Fibroblast of lung (primary cell): Measurements from ENCODE around the gene ARHGEF33. TPM values are rescaled to one million over a fixed set of nuclear protein-coding genes. Genes with fewer than 3 reads are reported as not detected.

ENCODE experiments used
- DNase-seq, 2 donors: peaks; one replicate each; pipeline versions ENCODE4 v3.0.0 to v3.0.0-alpha.2; 2010; ENCODE audit warnings: low read depth in 2 of 2
- H2AFZ ChIP-seq: 2 replicates; pipeline ENCODE4 v1.5.1; 2012; ENCODE audit warnings: low read length, control low read depth, inconsistent platforms
- H3K27ac ChIP-seq: 2 replicates; pipeline ENCODE4 v1.5.1; 2011; ENCODE audit warnings: low read length, control low read depth; ENCODE audit not compliant: insufficient read depth
- H3K27me3 ChIP-seq: 2 replicates; pipeline ENCODE4 v1.5.1; 2011; ENCODE audit warnings: mild to moderate bottlenecking, low read length; ENCODE audit not compliant: control insufficient read depth, insufficient read depth
- H3K36me3 ChIP-seq: 2 replicates; pipeline ENCODE4 v1.5.1; 2011; ENCODE audit warnings: low read length; ENCODE audit not compliant: control insufficient read depth, insufficient read depth
- H3K4me1 ChIP-seq: 2 replicates; pipeline ENCODE4 v1.5.1; 2011; ENCODE audit warnings: low read length; ENCODE audit not compliant: control insufficient read depth, insufficient read depth; ENCODE audit errors: extremely low read depth
- H3K4me2 ChIP-seq: 2 replicates; pipeline ENCODE4 v1.5.1; 2011; ENCODE audit warnings: low read length, control low read depth; ENCODE audit not compliant: insufficient read depth; ENCODE audit errors: extremely low read depth
- H3K4me3 ChIP-seq, 4 experiments: fragments of 200-600 bp in 1 of 4; sonication (generic) in 1 of 4; replicated peaks in 1 of 4; 2 replicates each; pipeline ENCODE4 v1.5.1; 2011 to 2016; ENCODE audit warnings: low read length in 4 of 4, low read depth in 3 of 4, mild to moderate bottlenecking in 3 of 4, control low read depth in 2 of 4, inconsistent platforms in 1 of 4, mixed read lengths in 1 of 4; ENCODE audit not compliant: insufficient read depth in 1 of 4; ENCODE audit errors: control extremely low read depth in 1 of 4
- H3K79me2 ChIP-seq: 2 replicates; pipeline ENCODE4 v1.5.1; 2012; ENCODE audit warnings: mild to moderate bottlenecking, low read length, inconsistent platforms; ENCODE audit not compliant: control insufficient read depth, insufficient read depth
- H3K9ac ChIP-seq: 2 replicates; pipeline ENCODE4 v1.5.1; 2011; ENCODE audit warnings: mild to moderate bottlenecking, low read length, control low read depth; ENCODE audit not compliant: insufficient read depth
- H3K9me3 ChIP-seq: 2 replicates; pipeline ENCODE4 v1.5.1; 2012; ENCODE audit warnings: low read depth, low read length; ENCODE audit not compliant: control insufficient read depth, insufficient read depth
- H4K20me1 ChIP-seq: 2 replicates; pipeline ENCODE4 v1.5.1; 2011; ENCODE audit warnings: low read length; ENCODE audit not compliant: control insufficient read depth, insufficient read depth; ENCODE audit errors: extremely low read depth
- EZH2 ChIP-seq: IDR thresholded peaks from 2 replicates; pipeline ENCODE4 v1.5.1; 2012; ENCODE audit warnings: low read length, control low read depth, mild to moderate bottlenecking; ENCODE audit errors: missing control alignments
- polyA minus RNA-seq: library from RNA; depleted of rRNA, polyadenylated mRNA; stranded (reverse); fragments of >200 nt; gene quantifications from 2 replicates; pipeline ENCODE4 v1.2.3, GENCODE V29; 2011; ENCODE audit warnings: low replicate concordance
- polyA plus RNA-seq, 2 donors: library from polyadenylated mRNA; depleted of rRNA in 1 of 2; stranded (reverse) in 1 of 2; unstranded in 1 of 2; fragments of >200 nt; gene quantifications; 2 replicates each; pipeline ENCODE4 v1.2.1, GENCODE V29; 2011 to 2012; ENCODE audit warnings: missing spikeins in 1 of 2
- total RNA-seq: library from RNA; depleted of rRNA; stranded (reverse); fragments of >200 nt; gene quantifications from 2 replicates; pipeline ENCODE4 v1.2.1, GENCODE V29; 2014
- TF ChIP-seq, protein P1 (sequence below), 2 donors: IDR thresholded peaks in 1 of 2; conservative IDR thresholded peaks in 1 of 2; 1 replicate in 1 of 2; 2 replicates in 1 of 2; pipeline ENCODE4 v1.5.1; 2011 to 2012; ENCODE audit warnings: low read length in 2 of 2, control low read depth in 1 of 2, inconsistent platforms in 1 of 2, low read depth in 1 of 2, mild to moderate bottlenecking in 1 of 2

Gene ARHGEF33
- total RNA-seq (0.50 and 1.0 TPM in 2 replicates), polyA plus RNA-seq (0.10 and 0.52 TPM in 2 replicates), polyA minus RNA-seq (not detected in 2 replicates)
- 0.33 and 0.63 TPM in 2 replicates for polyA plus RNA-seq (2012)

GRCh38 chr2:38889575-38889974, at the start of gene ARHGEF33:
Gene ARHGEF33, plus strand, starts transcription at chr2:38889875. Its CDS starts 29,573 bp downstream, at chr2:38919448.
- Histone ChIP-seq H3K4me1 (no peaks in the 10 kb centered on the region), H4K20me1 (no peaks in the 10 kb centered on the region), H3K9me3 (no peaks in the 10 kb centered on the region), H3K27ac (no peak within 1 kb of the TSS), H3K27me3 (no peaks in the 10 kb centered on the region), H3K4me3 (no peak within 1 kb of the TSS), H2AFZ (no peak within 1 kb of the TSS), H3K36me3 (no peaks in the 10 kb centered on the region), H3K4me2 (no peak within 1 kb of the TSS), H3K79me2 (no peaks in the 10 kb centered on the region), H3K9ac (no peak within 1 kb of the TSS)
- no peak for DNase-seq
- no peak for TF ChIP-seq EZH2
- TF ChIP-seq, protein P1, sequence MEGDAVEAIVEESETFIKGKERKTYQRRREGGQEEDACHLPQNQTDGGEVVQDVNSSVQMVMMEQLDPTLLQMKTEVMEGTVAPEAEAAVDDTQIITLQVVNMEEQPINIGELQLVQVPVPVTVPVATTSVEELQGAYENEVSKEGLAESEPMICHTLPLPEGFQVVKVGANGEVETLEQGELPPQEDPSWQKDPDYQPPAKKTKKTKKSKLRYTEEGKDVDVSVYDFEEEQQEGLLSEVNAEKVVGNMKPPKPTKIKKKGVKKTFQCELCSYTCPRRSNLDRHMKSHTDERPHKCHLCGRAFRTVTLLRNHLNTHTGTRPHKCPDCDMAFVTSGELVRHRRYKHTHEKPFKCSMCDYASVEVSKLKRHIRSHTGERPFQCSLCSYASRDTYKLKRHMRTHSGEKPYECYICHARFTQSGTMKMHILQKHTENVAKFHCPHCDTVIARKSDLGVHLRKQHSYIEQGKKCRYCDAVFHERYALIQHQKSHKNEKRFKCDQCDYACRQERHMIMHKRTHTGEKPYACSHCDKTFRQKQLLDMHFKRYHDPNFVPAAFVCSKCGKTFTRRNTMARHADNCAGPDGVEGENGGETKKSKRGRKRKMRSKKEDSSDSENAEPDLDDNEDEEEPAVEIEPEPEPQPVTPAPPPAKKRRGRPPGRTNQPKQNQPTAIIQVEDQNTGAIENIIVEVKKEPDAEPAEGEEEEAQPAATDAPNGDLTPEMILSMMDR (conservative IDR thresholded peaks at IDR 0.05 in 1 of 2, IDR thresholded peaks at IDR 0.05 in 1 of 2; ENCODE audit: low read depth in 1 of 2, low read length in 2 of 2), result no peak

DNA sequence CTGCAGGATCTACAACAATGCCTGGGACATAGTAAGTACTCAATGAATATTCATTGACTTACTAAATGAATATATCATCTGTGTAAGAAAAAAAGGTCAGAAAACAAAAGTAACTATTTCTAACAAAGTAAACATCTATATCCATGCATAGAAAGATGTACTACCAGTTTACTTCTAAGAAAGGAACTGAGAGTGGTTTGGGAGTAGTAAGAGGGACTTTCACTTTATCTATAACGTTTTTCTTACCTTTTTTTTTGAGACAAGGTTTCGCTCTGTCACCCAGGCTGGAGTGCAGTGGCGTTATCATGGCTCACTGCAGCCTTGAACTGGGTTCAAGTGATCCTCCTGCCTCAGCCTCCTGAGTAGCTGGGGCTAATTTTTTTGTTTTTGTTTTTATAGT, 39.6 kb upstream of the ARHGEF33 start:
- H3K9me3 ChIP-seq, result no peaks in the 10 kb centered on the region
- no peaks in the 10 kb centered on the region for H3K27me3 ChIP-seq
- H3K4me1 ChIP-seq, result no peaks in the 10 kb centered on the region
- H3K27ac ChIP-seq, result no peak overlapping the region
- H3K4me2 ChIP-seq, result no peak overlapping the region
- peaks cover 7% of the 10 kb centered on the region for H3K36me3 ChIP-seq
- TF ChIP-seq EZH2, result no peak
- TF ChIP-seq, protein P1 (conservative IDR thresholded peaks at IDR 0.05 in 1 of 2, IDR thresholded peaks at IDR 0.05 in 1 of 2; ENCODE audit: low read depth in 1 of 2, low read length in 2 of 2), result no peak
- H3K4me3 ChIP-seq, result no peak overlapping the region
- H3K9ac ChIP-seq, result no peak overlapping the region
- H3K79me2 ChIP-seq, result no peaks in the 10 kb centered on the region
- no peaks in the 10 kb centered on the region for H4K20me1 ChIP-seq
- no peak overlapping the region for H2AFZ ChIP-seq
- DNase-seq, result no peak

DNA sequence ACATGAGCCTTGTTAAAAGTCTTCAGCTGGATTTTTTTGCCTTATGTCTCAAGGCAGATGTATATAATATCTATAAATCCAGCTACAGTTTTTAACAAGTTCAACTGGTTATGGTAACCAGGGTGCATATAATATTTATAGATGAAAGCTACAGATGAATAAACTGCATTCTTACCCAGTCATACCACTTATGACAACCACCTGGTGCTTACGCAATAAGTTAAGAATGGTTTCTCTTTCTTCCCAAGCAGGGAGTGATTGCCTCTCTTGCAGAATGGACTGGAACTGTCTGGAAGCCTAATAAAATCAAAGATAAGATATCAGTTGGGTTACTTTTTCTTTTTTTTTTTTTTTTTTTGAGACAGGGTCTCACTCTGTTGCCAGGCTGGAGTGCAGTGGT, 33.5 kb upstream of the ARHGEF33 start:
- H3K36me3 ChIP-seq, result peaks cover 6% of the 10 kb centered on the region
- no peaks in the 10 kb centered on the region for H3K27me3 ChIP-seq
- H4K20me1 ChIP-seq, result no peaks in the 10 kb centered on the region
- no peaks in the 10 kb centered on the region for H3K4me1 ChIP-seq
- H3K79me2 ChIP-seq, result no peaks in the 10 kb centered on the region
- H2AFZ ChIP-seq, result no peak overlapping the region
- TF ChIP-seq, protein P1 (conservative IDR thresholded peaks at IDR 0.05 in 1 of 2, IDR thresholded peaks at IDR 0.05 in 1 of 2; ENCODE audit: low read depth in 1 of 2, low read length in 2 of 2), result no peak
- TF ChIP-seq EZH2, result no peak
- peak; percentile 2 to 28 for DNase-seq
- no peak overlapping the region for H3K4me3 ChIP-seq
- H3K27ac ChIP-seq, result no peak overlapping the region
- H3K9ac ChIP-seq, result no peak overlapping the region
- no peak overlapping the region for H3K4me2 ChIP-seq
- H3K9me3 ChIP-seq, result no peaks in the 10 kb centered on the region
